SJSA1 (cell line): Measurements from ENCODE around the gene LPCAT4. TPM values are rescaled to one million over a fixed set of nuclear protein-coding genes. Genes with fewer than 3 reads are reported as not detected.
"Not testable (repeated sequence)": the region's sequence is repeated elsewhere in the genome, so short reads cannot be mapped to it uniquely, and the experiment has no call there.

ENCODE experiments used
- DNase-seq, 2 experiments: peaks; one replicate each; pipeline ENCODE4 v3.0.0-alpha.2; 2015 to 2020; ENCODE audit warnings: low spot score in 2 of 2, low read depth in 1 of 2
- H3K27ac ChIP-seq: fragments of 250-450 bp; sonication (Bioruptor Pico); 2 replicates; pipeline ENCODE4 v1.5.1; 2020; ENCODE audit warnings: mild to moderate bottlenecking, moderate library complexity
- H3K27me3 ChIP-seq: fragments of 250-450 bp; sonication (Bioruptor Pico); replicated peaks from 2 replicates; pipeline ENCODE4 v1.5.1; 2020; ENCODE audit warnings: mild to moderate bottlenecking, moderate library complexity
- H3K36me3 ChIP-seq: fragments of 250-450 bp; sonication (Bioruptor Pico); 2 replicates; pipeline ENCODE4 v1.5.1; 2020; ENCODE audit warnings: mild to moderate bottlenecking
- H3K4me1 ChIP-seq: fragments of 250-450 bp; sonication (Bioruptor Pico); replicated peaks from 2 replicates; pipeline ENCODE4 v1.6.1; 2021; ENCODE audit warnings: mild to moderate bottlenecking
- H3K4me3 ChIP-seq: fragments of 250-450 bp; sonication (Bioruptor Pico); 2 replicates; pipeline ENCODE4 v1.5.1; 2020; ENCODE audit warnings: mild to moderate bottlenecking
- H3K9me3 ChIP-seq: fragments of 250-450 bp; sonication (Bioruptor Pico); replicated peaks from 2 replicates; pipeline ENCODE4 v1.5.1; 2020; ENCODE audit warnings: mild to moderate bottlenecking
- total RNA-seq: library from RNA; depleted of rRNA; stranded (reverse); fragments of >200 nt; shearing (Covaris generic); gene quantifications from 2 replicates; pipeline ENCODE4 v1.2.3, GENCODE V29; 2014

The LPCAT4 gene
- total RNA-seq, 1 experiment from 2014 or later: 7.5 TPM

GRCh38 chr15:34357653-34358052, 9.3 kb downstream of the LPCAT4 start:
- Histone ChIP-seq H3K27ac (no peak overlapping the region), H3K27me3 (no peaks in the 10 kb centered on the region), H3K36me3 (peaks cover 22% of the 10 kb centered on the region), H3K9me3 (no peaks in the 10 kb centered on the region), H3K4me1 (no peaks in the 10 kb centered on the region), H3K4me3 (no peak overlapping the region)
- no peak for DNase-seq

- Histone ChIP-seq H3K36me3 (peaks cover 14% of the 10 kb centered on the region), H3K4me3 (no peak overlapping the region), H3K27me3 (no peaks in the 10 kb centered on the region), H3K4me1 (no peaks in the 10 kb centered on the region), H3K9me3 (no peaks in the 10 kb centered on the region), H3K27ac (no peak overlapping the region)
- no peak for DNase-seq
Measured at GRCh38 chr15:34355241-34355640, 11.8 kb downstream of the LPCAT4 start.

GRCh38 chr15:34354286-34354685, 12.7 kb downstream of the LPCAT4 start:
- H3K9me3 ChIP-seq: no peaks in the 10 kb centered on the region
- H3K4me1 ChIP-seq: no peaks in the 10 kb centered on the region
- no peak for DNase-seq
- no peaks in the 10 kb centered on the region for H3K27me3 ChIP-seq
- peaks cover 4% of the 10 kb centered on the region for H3K36me3 ChIP-seq
- no peak overlapping the region for H3K4me3 ChIP-seq
- no peak overlapping the region for H3K27ac ChIP-seq

- no peak for DNase-seq
Measured at GRCh38 chr15:34353627-34354026, 13.4 kb downstream of the LPCAT4 start.

GRCh38 chr15:34352996-34353395, 14.0 kb downstream of the LPCAT4 start:
- H3K27ac ChIP-seq, H3K4me1 ChIP-seq, H3K4me3 ChIP-seq, H3K27me3 ChIP-seq, H3K36me3 ChIP-seq, DNase-seq, H3K9me3 ChIP-seq: not testable (repeated sequence)

More at GRCh38 chr15:34353627-34354026, 13.4 kb downstream of the LPCAT4 start:
- H3K36me3 ChIP-seq: no peaks in the 10 kb centered on the region; the same call in 1 of the 2 replicates
- no peak overlapping the region for H3K4me3 ChIP-seq
- no peaks in the 10 kb centered on the region for H3K4me1 ChIP-seq
- no peak overlapping the region for H3K27ac ChIP-seq
- no peaks in the 10 kb centered on the region for H3K9me3 ChIP-seq
- H3K27me3 ChIP-seq: no peaks in the 10 kb centered on the region

- no peak for DNase-seq
- Histone ChIP-seq H3K4me1 (no peaks in the 10 kb centered on the region), H3K9me3 (no peaks in the 10 kb centered on the region), H3K36me3 (no peaks in the 10 kb centered on the region), H3K27me3 (no peaks in the 10 kb centered on the region), H3K27ac (no peak overlapping the region), H3K4me3 (no peak overlapping the region)
Measured at GRCh38 chr15:34349769-34350168, 17.2 kb downstream of the LPCAT4 start.

GRCh38 chr15:34348735-34349300, 18.2 kb downstream of the LPCAT4 start:
- no peaks in the 10 kb centered on the region for H3K36me3 ChIP-seq
- DNase-seq: no peak
- H3K4me1 ChIP-seq: no peaks in the 10 kb centered on the region
- H3K27me3 ChIP-seq: no peaks in the 10 kb centered on the region
- H3K9me3 ChIP-seq: no peaks in the 10 kb centered on the region
- H3K4me3 ChIP-seq: no peak overlapping the region
- H3K27ac ChIP-seq: no peak overlapping the region

- Histone ChIP-seq H3K4me1 (no peaks in the 10 kb centered on the region), H3K36me3 (no peaks in the 10 kb centered on the region), H3K9me3 (no peaks in the 10 kb centered on the region), H3K27ac (no peak overlapping the region), H3K27me3 (no peaks in the 10 kb centered on the region), H3K4me3 (no peak overlapping the region)
- DNase-seq: peak in 1 of 2 experiments; percentile 31
Measured at GRCh38 chr15:34347951-34348638, 18.9 kb downstream of the LPCAT4 start.

- DNase-seq: peak; percentile 88 to 89
- peak within 1 kb of the TSS; percentile 55 for H3K4me3 ChIP-seq
- H3K9me3 ChIP-seq: no peaks in the 10 kb centered on the region
- H3K27ac ChIP-seq: peak within 1 kb of the TSS; percentile 47
- H3K27me3 ChIP-seq: no peaks in the 10 kb centered on the region
- peaks cover 24% of the 10 kb centered on the region for H3K36me3 ChIP-seq
- no peaks in the 10 kb centered on the region; the same call in 1 of the 2 replicates for H3K4me1 ChIP-seq
Measured at GRCh38 chr15:34342737-34343575, 24.0 kb downstream of the LPCAT4 start, which contains the start of the genes NOP10 and NUTM1. Gene NOP10, minus strand, starts transcription at chr15:34343136. Its CDS starts 63 bp downstream, at chr15:34343073. Gene NUTM1, plus strand, starts transcription at chr15:34343315. Its CDS starts 382 bp downstream, at chr15:34343697.

- H3K36me3 ChIP-seq: peaks cover 27% of the 10 kb centered on the region
- H3K9me3 ChIP-seq, H3K27me3 ChIP-seq, DNase-seq, H3K4me1 ChIP-seq: not testable (repeated sequence)
- H3K27ac ChIP-seq: peak overlapping the region; percentile 47
- peak overlapping the region; percentile 55 for H3K4me3 ChIP-seq
Measured at GRCh38 chr15:34342213-34342736, 24.7 kb downstream of the LPCAT4 start.

GRCh38 chr15:34341381-34342212, 25.4 kb downstream of the LPCAT4 start:
- Histone ChIP-seq H3K9me3 (no peaks in the 10 kb centered on the region), H3K36me3 (peaks cover 27% of the 10 kb centered on the region), H3K27ac (no peak overlapping the region), H3K4me3 (peak overlapping the region; percentile 55), H3K4me1 (no peaks in the 10 kb centered on the region; the same call in none of the 2 replicates), H3K27me3 (no peaks in the 10 kb centered on the region)
- DNase-seq: no peak

- peaks cover 27% of the 10 kb centered on the region for H3K36me3 ChIP-seq
- H3K9me3 ChIP-seq: no peaks in the 10 kb centered on the region
- no peaks in the 10 kb centered on the region; the same call in none of the 2 replicates for H3K4me1 ChIP-seq
- no peak overlapping the region for H3K27ac ChIP-seq
- DNase-seq: no peak
- no peaks in the 10 kb centered on the region for H3K27me3 ChIP-seq
- no peak overlapping the region for H3K4me3 ChIP-seq
Measured at GRCh38 chr15:34339946-34340345, 27.1 kb downstream of the LPCAT4 start.

GRCh38 chr15:34338347-34338746, 28.6 kb downstream of the LPCAT4 start:
- Histone ChIP-seq H3K4me1 (no peaks in the 10 kb centered on the region; the same call in none of the 2 replicates), H3K36me3 (peaks cover 27% of the 10 kb centered on the region), H3K9me3 (no peaks in the 10 kb centered on the region), H3K27me3 (no peaks in the 10 kb centered on the region), H3K4me3 (0 out of 2 replicates have a peak overlapping the region, but pooled peaks have one; percentile 94), H3K27ac (no peak overlapping the region)
- no peak for DNase-seq
